ENCODE data around the gene NDRG2. TPM values are rescaled to one million over a fixed set of nuclear protein-coding genes. Genes with fewer than 3 reads are reported as not detected.

NDRG2 gene
- total RNA-seq (2011; cell fraction: chromatin; rRNA removed; ENCODE audit: low replicate concordance) = 236 and 348 TPM in 2 replicates
- 137 and 162 TPM in 2 replicates for total RNA-seq (2011; cell fraction: nucleolus; rRNA removed)
- total RNA-seq (2011; cell fraction: nucleoplasm; rRNA removed) = 212 and 255 TPM in 2 replicates
- total RNA-seq (2014; rRNA removed) (44.5 and 62.1 TPM in 2 replicates), total RNA-seq (2014; rRNA removed; fragmentation: Illumina TruSeq; extraction: Trizol) (24.9 and 28.2 TPM in 2 replicates), total RNA-seq (2015; rRNA removed; fragmentation: Illumina TruSeq; extraction: Trizol) (27.5 and 28.5 TPM in 2 replicates), total RNA-seq (2021) (37.4 and 41.0 TPM in 2 replicates), polyA plus RNA-seq (2011; rRNA removed) (66.3 and 105 TPM in 2 replicates), polyA plus RNA-seq (2014; fragmentation: Illumina TruSeq; extraction: Trizol) (81.2 and 81.3 TPM in 2 replicates), polyA plus RNA-seq (2014; fragmentation: Nextera tagmentation; extraction: Ambion mirVana) (10 to 100 TPM; 10.1 to 22.9 TPM), polyA plus RNA-seq (2014; rRNA removed) (59.3 and 67.3 TPM in 2 replicates), polyA minus RNA-seq (2011; rRNA and poly(A)+ RNA removed) (42.2 and 67.9 TPM in 2 replicates), Bru-seq, nascent RNA (percentile 45 among the genes with signal in this experiment), BruChase-seq, experiment 1, labeled RNA remaining after a 2-hour chase (percentile 34 among the genes with signal in this experiment), BruChase-seq, experiment 2, labeled RNA remaining after a 6-hour chase (percentile 39 among the genes with signal in this experiment)
- 81.1 and 138 TPM in 2 replicates for polyA plus RNA-seq (2011; cell fraction: cytosol; rRNA removed)
- 200 and 241 TPM in 2 replicates for polyA plus RNA-seq (2011; cell fraction: nucleus; rRNA removed)
- 41.0 and 60.2 TPM in 2 replicates for polyA plus RNA-seq (2012)
- 15.7 and 39.4 TPM in 2 replicates for polyA minus RNA-seq (2011; cell fraction: cytosol; rRNA and poly(A)+ RNA removed)
- 54.4 and 64.0 TPM in 2 replicates for polyA minus RNA-seq (2011; cell fraction: nucleus; rRNA and poly(A)+ RNA removed)
- long read RNA-seq, experiment 1, transcript NDRG2-226 (13 exons, 2,146 nt) = minor isoform, 5 of 112 reads
- long read RNA-seq, experiment 1, transcript NDRG2-209 (17 exons, 2,079 nt) = major isoform, 13 of 112 reads
- long read RNA-seq, experiment 1, transcript NDRG2-227 (15 exons, 1,980 nt) = minor isoform, 5 of 112 reads
- long read RNA-seq, experiment 1, partial matches to known transcripts = 10 of 112 reads
- long read RNA-seq, experiment 1, other reads (novel, unspliced or antisense) = 68 of 112 reads
- long read RNA-seq, experiment 2, transcript NDRG2-209 (17 exons, 2,079 nt) = major isoform, 7 of 52 reads
- long read RNA-seq, experiment 2, transcript NDRG2-251 (16 exons, 2,880 nt) = minor isoform, 5 of 52 reads
- long read RNA-seq, experiment 2, partial matches to known transcripts = 6 of 52 reads
- long read RNA-seq, experiment 2, other reads (novel, unspliced or antisense) = 26 of 52 reads
- long read RNA-seq, experiment 3, transcript NDRG2-209 (17 exons, 2,079 nt) = major isoform, 15 of 56 reads
- long read RNA-seq, experiment 3, transcript NDRG2-227 (15 exons, 1,980 nt) = minor isoform, 8 of 56 reads
- long read RNA-seq, experiment 3, partial matches to known transcripts = 5 of 56 reads
- long read RNA-seq, experiment 3, other reads (novel, unspliced or antisense) = 21 of 56 reads

- FAIRE-seq (no peak), DNase-seq (ENCODE audit: extremely low read depth in 1 of 4, low spot score in 3 of 4) (peak; percentile 85 to 92 (median 91)), ATAC-seq (peak; percentile 90)
- Histone ChIP-seq H3K9me3 (replicated peaks; ENCODE audit: control insufficient read depth, insufficient read depth, low read depth, low read length) (no peaks in the 10 kb centered on the region), H3K9ac (ENCODE audit: insufficient read depth in 1 of 2, low read depth in 2 of 2, low read length in 2 of 2) (peak within 1 kb of the TSS; percentile 77 to 92), H3K27ac (ENCODE audit: extremely low read depth, low read depth, low read length) (peak within 1 kb of the TSS; percentile 80), H3K9me1 (ENCODE audit: control insufficient read depth, insufficient read depth, low read length) (peaks cover 2% of the 10 kb centered on the region), H3K4me1 (replicated peaks in 1 of 2; ENCODE audit: control insufficient read depth in 2 of 2, insufficient read depth in 2 of 2, low read length in 2 of 2) (peaks cover 35 to 39% of the 10 kb centered on the region in 2 experiments), H3K27me3 (ENCODE audit: control insufficient read depth in 2 of 2, insufficient read depth in 2 of 2, low read length in 2 of 2) (no peaks in the 10 kb centered on the region), H3K79me2 (ENCODE audit: control insufficient read depth, insufficient read depth, low read length) (peaks cover 21% of the 10 kb centered on the region), H3K36me3 (ENCODE audit: control insufficient read depth, insufficient read depth, low read length) (peaks cover 15% of the 10 kb centered on the region; the same call in 1 of the 3 replicates), H4K20me1 (replicated peaks; ENCODE audit: control insufficient read depth, insufficient read depth, low read length) (no peaks in the 10 kb centered on the region), H3K4me3 (peak within 1 kb of the TSS; percentile 66), H2AFZ (ENCODE audit: low read depth, low read length) (peak within 1 kb of the TSS; percentile 81), H3K4me2 (ENCODE audit: insufficient read depth, low read length) (peak within 1 kb of the TSS; percentile 82)
- CTCF ChIA-PET (ENCODE audit: low intra/inter-chr PET ratio) = no interaction called here
- intact Hi-C loops (cut with micrococcal nuclease) (no loop called here), in situ Hi-C loops (cut with MboI) (no loop called here)
- TSS peak; percentile 67 for BruUV-seq (replicated peaks)
- POLR2A ChIA-PET = interaction anchor here (0.9 to 2.6 kb wide), 2 partner anchors 10 to 14 kb away, joined by 3 to 12 read pairs; no protein-coding TSS in a partner anchor
- 2% methylated on average over 17 of the region's 72 CpGs for WGBS (ENCODE audit: insufficient coverage, low coverage, missing lambda C conversion rate)
- TF ChIP-seq CREB3L1 (IDR thresholded peaks at IDR 0.05; ENCODE audit: borderline replicate concordance, low read depth) = no peak
- TF ChIP-seq POLR3G (IDR thresholded peaks at IDR 0.05; ENCODE audit: extremely low read depth, insufficient read length, insufficient replicate concordance) = no peak
- TF ChIP-seq ARID3A (IDR thresholded peaks at IDR 0.05; ENCODE audit: borderline replicate concordance, low read depth, low read length) = no peak
- no peak for TF ChIP-seq MTF1 (CRISPR knock-in tag; IDR thresholded peaks at IDR 0.05; ENCODE audit: borderline replicate concordance)
- TF ChIP-seq SNAPC5 (CRISPR knock-in tag; IDR thresholded peaks at IDR 0.05) = no peak
- no peak for TF ChIP-seq ZNF280B (CRISPR knock-in tag; IDR thresholded peaks at IDR 0.05)
- TF ChIP-seq HEY1 (CRISPR knock-in tag; IDR thresholded peaks at IDR 0.05; ENCODE audit: borderline replicate concordance) = no peak
Measured at GRCh38 chr14:21024585-21025370, at the start of gene NDRG2. TSS of gene NDRG2 (minus strand) at chr14:21025061. CDS start at chr14:21023315, 1,746 bp downstream.

All from K562 (cell line).